Dendritic cell treated with granulocyte-macrophage colony-stimulating factor and Interleukin-4, amounts not matched to agents 40 ng/mL and 50 ng/mL, for 4 days (primary cell): ENCODE data around the gene SLC17A2.

Experiments
- H3K27ac Mint-ChIP-seq: one replicate; pipeline ENCODE4 v1.8.0; 2022; ENCODE audit warnings: mild to moderate bottlenecking, mixed read lengths
- H3K27me3 Mint-ChIP-seq: one replicate; pipeline ENCODE4 v1.8.0; 2022; ENCODE audit warnings: mild to moderate bottlenecking, mixed read lengths
- H3K36me3 Mint-ChIP-seq: one replicate; pipeline ENCODE4 v1.8.0; 2022; ENCODE audit warnings: low read depth, mixed read lengths
- H3K4me1 Mint-ChIP-seq: one replicate; pipeline ENCODE4 v1.8.0; 2022; ENCODE audit warnings: low read depth, mixed read lengths
- H3K4me3 Mint-ChIP-seq: one replicate; pipeline ENCODE4 v1.8.0; 2022; ENCODE audit warnings: mild to moderate bottlenecking, moderate library complexity, mixed read lengths
- H3K9me3 Mint-ChIP-seq: one replicate; pipeline ENCODE4 v1.8.0; 2022; ENCODE audit warnings: mixed read lengths
- intact Hi-C: fragments of 100-400 bp; cut with micrococcal nuclease; formaldehyde crosslinking; loops from one replicate; pipeline ENCODE4 v1.15.0; 2022

The SLC17A2 gene

GRCh38 chr6:25919657-25920056 is 10.8 kb downstream of the SLC17A2 start:
- H3K36me3 Mint-ChIP-seq = no peaks in the 10 kb centered on the region
- H3K9me3 Mint-ChIP-seq = no peaks in the 10 kb centered on the region
- H3K27ac Mint-ChIP-seq = no peak overlapping the region
- intact Hi-C loops = no loop called here
- H3K4me3 Mint-ChIP-seq = no peak overlapping the region
- H3K27me3 Mint-ChIP-seq = no peaks in the 10 kb centered on the region
- H3K4me1 Mint-ChIP-seq = no peaks in the 10 kb centered on the region

- no peaks in the 10 kb centered on the region for H3K4me1 Mint-ChIP-seq
- intact Hi-C loops = no loop called here
Measured at GRCh38 chr6:25918083-25918683, 12.3 kb downstream of the SLC17A2 start.

DNA sequence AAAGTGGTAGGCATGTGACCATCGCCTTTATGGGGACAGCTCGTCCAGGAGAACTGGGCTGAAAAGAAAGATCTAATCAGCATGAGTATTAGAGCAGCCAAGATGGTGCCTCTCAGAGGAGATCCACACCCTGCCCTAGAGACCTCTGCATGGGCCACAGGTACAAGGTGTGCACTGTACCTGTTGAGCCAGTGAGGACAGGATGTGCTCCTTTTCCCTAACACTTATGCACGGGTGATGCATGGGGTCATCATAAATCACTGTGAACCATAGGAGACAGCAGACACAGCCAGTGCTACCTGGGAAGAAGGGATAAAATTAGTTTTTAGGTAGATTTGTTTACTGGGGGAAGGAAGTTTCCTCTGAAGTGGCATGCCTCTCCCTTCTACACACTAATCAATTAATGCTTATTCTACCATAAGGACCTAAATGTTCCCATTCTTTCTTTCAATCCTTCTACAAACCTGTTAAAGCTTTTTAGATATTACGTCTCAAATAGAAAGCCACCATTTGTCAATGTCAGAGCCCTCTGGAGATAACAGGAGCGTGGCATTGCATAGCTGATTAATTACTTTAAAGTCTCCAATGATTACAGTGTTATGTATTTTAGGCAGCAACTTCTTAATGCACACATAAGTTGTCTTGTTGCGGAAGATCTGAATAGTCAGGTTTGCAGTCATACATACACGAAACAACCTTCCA is 13.6 kb downstream of the SLC17A2 start:
- intact Hi-C loops = no loop called here
- Mint-ChIP-seq H3K36me3 (no peaks in the 10 kb centered on the region), H3K4me3 (no peak overlapping the region)

More at GRCh38 chr6:25918083-25918683, 12.3 kb downstream of the SLC17A2 start:
- no peaks in the 10 kb centered on the region for H3K27me3 Mint-ChIP-seq
- H3K36me3 Mint-ChIP-seq = no peaks in the 10 kb centered on the region
- H3K4me3 Mint-ChIP-seq = no peak overlapping the region
- H3K9me3 Mint-ChIP-seq = no peaks in the 10 kb centered on the region
- no peak overlapping the region for H3K27ac Mint-ChIP-seq

DNA sequence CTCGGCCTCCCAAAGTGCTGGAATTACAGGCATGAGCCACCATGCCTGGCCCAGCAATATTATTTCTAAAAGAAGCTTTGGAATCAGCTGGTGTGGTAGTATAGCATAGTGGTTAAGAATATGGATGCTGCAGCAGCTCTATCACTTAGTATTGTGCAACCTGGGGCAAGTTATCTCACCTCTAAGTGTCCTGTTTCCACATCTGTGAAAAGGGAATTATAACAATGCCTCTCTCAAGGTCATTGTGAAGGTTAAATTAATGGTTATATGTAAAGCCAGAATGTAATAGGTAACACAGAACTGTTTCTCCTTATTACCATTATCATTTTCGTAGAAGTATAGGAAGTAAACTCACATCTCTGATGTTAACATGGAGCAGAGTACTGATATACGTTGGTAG is 14.2 kb downstream of the SLC17A2 start:
- H3K36me3 Mint-ChIP-seq = no peaks in the 10 kb centered on the region
- H3K27ac Mint-ChIP-seq = no peak overlapping the region
- no peaks in the 10 kb centered on the region for H3K9me3 Mint-ChIP-seq
- intact Hi-C loops = no loop called here
- H3K27me3 Mint-ChIP-seq = peaks cover 1% of the 10 kb centered on the region
- H3K4me3 Mint-ChIP-seq = no peak overlapping the region
- no peaks in the 10 kb centered on the region for H3K4me1 Mint-ChIP-seq

More for the DNA sequence above, 13.6 kb downstream of the SLC17A2 start:
- H3K27me3 Mint-ChIP-seq = no peaks in the 10 kb centered on the region
- no peaks in the 10 kb centered on the region for H3K9me3 Mint-ChIP-seq
- H3K4me1 Mint-ChIP-seq = no peaks in the 10 kb centered on the region
- no peak overlapping the region for H3K27ac Mint-ChIP-seq

GRCh38 chr6:25913741-25914140 is 16.8 kb downstream of the SLC17A2 start:
- intact Hi-C loops = no loop called here
- Mint-ChIP-seq H3K27me3 (peaks cover 1% of the 10 kb centered on the region), H3K9me3 (no peaks in the 10 kb centered on the region), H3K4me3 (no peak overlapping the region), H3K4me1 (no peaks in the 10 kb centered on the region), H3K36me3 (no peaks in the 10 kb centered on the region), H3K27ac (no peak overlapping the region)

DNA sequence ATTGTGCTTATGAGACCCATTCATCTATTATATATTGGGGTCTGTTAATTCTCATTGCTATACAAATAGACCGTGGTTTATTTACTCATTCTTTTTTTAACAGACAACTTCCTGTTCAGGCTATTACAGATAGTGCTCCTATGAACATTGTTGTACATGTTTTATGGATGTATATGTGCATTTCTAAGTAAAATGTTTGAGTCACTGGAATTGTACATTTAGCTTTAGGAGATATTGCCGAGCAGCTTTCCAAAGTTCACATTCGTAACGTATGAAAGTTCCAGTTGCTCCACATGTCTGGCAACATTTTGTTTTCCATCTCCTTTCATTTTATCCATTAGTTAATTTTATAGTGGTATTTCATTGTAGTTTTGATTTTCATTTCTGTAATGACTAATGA is 19.1 kb downstream of the SLC17A2 start:
- H3K9me3 Mint-ChIP-seq = no peaks in the 10 kb centered on the region
- no peak overlapping the region for H3K27ac Mint-ChIP-seq
- peaks cover 9% of the 10 kb centered on the region for H3K4me1 Mint-ChIP-seq
- intact Hi-C loops = no loop called here
- no peak overlapping the region for H3K4me3 Mint-ChIP-seq
- peaks cover 1% of the 10 kb centered on the region for H3K27me3 Mint-ChIP-seq
- H3K36me3 Mint-ChIP-seq = no peaks in the 10 kb centered on the region

- H3K27ac Mint-ChIP-seq = no peak overlapping the region
- H3K9me3 Mint-ChIP-seq = no peaks in the 10 kb centered on the region
- H3K4me1 Mint-ChIP-seq = peaks cover 9% of the 10 kb centered on the region
- peaks cover 1% of the 10 kb centered on the region for H3K27me3 Mint-ChIP-seq
- intact Hi-C loops = no loop called here
- no peaks in the 10 kb centered on the region for H3K36me3 Mint-ChIP-seq
- H3K4me3 Mint-ChIP-seq = no peak overlapping the region
Measured at GRCh38 chr6:25907475-25908014, 22.9 kb downstream of the SLC17A2 start.

GRCh38 chr6:25903467-25904099 is 26.9 kb downstream of the SLC17A2 start:
- no peak overlapping the region for H3K27ac Mint-ChIP-seq
- no peaks in the 10 kb centered on the region for H3K36me3 Mint-ChIP-seq
- peaks cover 9% of the 10 kb centered on the region for H3K4me1 Mint-ChIP-seq
- intact Hi-C loops = no loop called here
- H3K4me3 Mint-ChIP-seq = no peak overlapping the region
- no peaks in the 10 kb centered on the region for H3K27me3 Mint-ChIP-seq
- no peaks in the 10 kb centered on the region for H3K9me3 Mint-ChIP-seq

DNA sequence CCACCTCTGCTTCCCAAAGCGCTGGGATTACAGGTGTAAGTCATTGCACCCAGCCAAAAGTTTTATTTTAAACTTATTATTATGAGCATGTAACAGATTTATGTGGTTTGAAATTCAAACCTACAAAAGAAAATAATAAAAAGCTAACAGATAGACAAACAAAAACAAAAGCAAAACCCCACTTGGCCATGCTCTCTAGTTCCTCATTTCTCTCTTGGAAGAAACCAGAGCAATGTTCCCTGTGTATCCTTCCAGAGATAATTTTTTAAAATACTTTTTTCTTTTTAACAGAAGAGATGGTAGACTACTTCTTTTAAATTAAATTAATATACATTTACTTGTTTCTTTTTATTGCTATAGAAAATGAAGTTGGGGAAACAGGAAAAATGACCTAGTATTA is 28.4 kb downstream of the SLC17A2 start:
- no peak overlapping the region for H3K27ac Mint-ChIP-seq
- no peak overlapping the region for H3K4me3 Mint-ChIP-seq
- no peaks in the 10 kb centered on the region for H3K4me1 Mint-ChIP-seq
- H3K27me3 Mint-ChIP-seq = no peaks in the 10 kb centered on the region
- no peaks in the 10 kb centered on the region for H3K36me3 Mint-ChIP-seq
- intact Hi-C loops = no loop called here
- no peaks in the 10 kb centered on the region for H3K9me3 Mint-ChIP-seq

DNA sequence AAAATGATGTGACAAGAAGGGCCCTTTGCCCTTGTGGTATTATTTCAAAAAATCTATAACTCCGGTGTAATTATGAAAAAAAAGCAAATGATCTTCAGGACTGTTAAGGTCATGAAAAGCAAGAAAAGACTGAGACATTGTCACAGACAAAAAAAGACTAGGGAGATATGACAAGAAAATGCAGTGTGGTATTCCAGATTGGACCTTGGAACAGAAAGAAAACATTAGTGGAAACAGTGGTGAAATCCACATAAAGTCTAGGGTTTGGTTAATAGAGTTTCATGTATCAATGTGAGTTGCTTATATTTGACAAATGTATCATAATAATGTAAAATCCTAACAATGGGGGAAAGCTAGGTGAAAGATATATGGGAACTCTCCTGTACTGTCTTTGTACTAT is 29.6 kb downstream of the SLC17A2 start:
- no peaks in the 10 kb centered on the region for H3K27me3 Mint-ChIP-seq
- H3K4me3 Mint-ChIP-seq = no peak overlapping the region
- no peak overlapping the region for H3K27ac Mint-ChIP-seq
- no peaks in the 10 kb centered on the region for H3K36me3 Mint-ChIP-seq
- no peaks in the 10 kb centered on the region for H3K9me3 Mint-ChIP-seq
- intact Hi-C loops = no loop called here
- no peaks in the 10 kb centered on the region for H3K4me1 Mint-ChIP-seq

GRCh38 chr6:25899580-25900408 is 30.7 kb downstream of the SLC17A2 start:
- H3K27me3 Mint-ChIP-seq = no peaks in the 10 kb centered on the region
- no peaks in the 10 kb centered on the region for H3K36me3 Mint-ChIP-seq
- H3K4me3 Mint-ChIP-seq = no peak overlapping the region
- no peaks in the 10 kb centered on the region for H3K9me3 Mint-ChIP-seq
- no peaks in the 10 kb centered on the region for H3K4me1 Mint-ChIP-seq
- intact Hi-C loops = no loop called here
- H3K27ac Mint-ChIP-seq = no peak overlapping the region

DNA sequence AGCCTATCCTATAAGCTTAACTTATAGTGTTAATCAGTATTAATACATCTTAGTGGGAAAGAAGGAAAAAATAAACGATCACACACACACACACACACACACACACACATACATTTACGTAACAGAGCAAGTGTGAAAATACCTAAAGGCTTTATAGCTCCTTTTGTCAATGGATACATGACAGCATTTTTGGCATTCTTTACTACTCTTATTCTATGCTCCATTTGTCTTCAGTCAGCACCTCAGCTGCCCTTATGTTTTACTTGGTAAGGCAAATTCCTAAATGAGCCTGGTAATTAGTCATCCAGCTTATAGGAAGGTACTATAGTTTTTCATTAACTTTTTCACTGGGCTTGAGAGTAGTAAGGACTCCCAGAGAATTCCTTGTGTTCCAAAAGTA is 31.4 kb downstream of the SLC17A2 start:
- Mint-ChIP-seq H3K36me3 (no peaks in the 10 kb centered on the region), H3K27me3 (no peaks in the 10 kb centered on the region), H3K27ac (no peak overlapping the region), H3K9me3 (no peaks in the 10 kb centered on the region), H3K4me1 (no peaks in the 10 kb centered on the region), H3K4me3 (no peak overlapping the region)
- intact Hi-C loops = no loop called here

- H3K4me3 Mint-ChIP-seq = no peak overlapping the region
- no peaks in the 10 kb centered on the region for H3K4me1 Mint-ChIP-seq
- H3K27me3 Mint-ChIP-seq = no peaks in the 10 kb centered on the region
- intact Hi-C loops = no loop called here
- no peak overlapping the region for H3K27ac Mint-ChIP-seq
- no peaks in the 10 kb centered on the region for H3K36me3 Mint-ChIP-seq
- no peaks in the 10 kb centered on the region for H3K9me3 Mint-ChIP-seq
Measured at GRCh38 chr6:25898289-25898977, 32.1 kb downstream of the SLC17A2 start.
